ENCODE results near the gene SURF4. TPM values are rescaled to one million over a fixed set of nuclear protein-coding genes. Genes with fewer than 3 reads are reported as not detected.
"Not testable (repeated sequence)": the region's sequence is repeated elsewhere in the genome, so short reads cannot be mapped to it uniquely, and the experiment has no call there.

Gene SURF4
- polyA plus RNA-seq, 1 experiment = 296 TPM

- peak; percentile 48 for TF ChIP-seq CTCF (IDR thresholded peaks at IDR 0.05; ENCODE audit: low read depth, low read length)
- ChIA-PET POLR2A (interaction anchor here (0.8 kb wide), 1 partner anchor 18 kb away, joined by 3 read pairs; the partner anchor contains the start of genes MED22 and RPL7A), CTCF (interaction anchor here (0.8 to 2.0 kb wide), 6 partner anchors 12 to 182 kb away, joined by 3 to 12 read pairs (median 4); no protein-coding TSS in a partner anchor)
- H3K27me3 ChIP-seq (ENCODE audit: control insufficient read depth, insufficient read depth, low read length); DNase-seq (ENCODE audit: low read depth, low spot score); H3K9me3 ChIP-seq (ENCODE audit: control insufficient read depth, insufficient read depth, low read length); H3K27ac ChIP-seq (ENCODE audit: low read depth, low read length); H3K4me3 ChIP-seq (ENCODE audit: low read depth, low read length): not testable (repeated sequence)
Observed at GRCh38 chr9:133329306-133330156, 46.3 kb downstream of the SURF4 start.

GRCh38 chr9:133327834-133328484 lies 47.9 kb downstream of the SURF4 start:
- ChIA-PET POLR2A (no interaction called here), CTCF (no interaction called here)
- Histone ChIP-seq H3K27me3 (ENCODE audit: control insufficient read depth, insufficient read depth, low read length) (peaks cover 2% of the 10 kb centered on the region), H3K27ac (ENCODE audit: low read depth, low read length) (no peak overlapping the region), H3K4me3 (ENCODE audit: low read depth, low read length) (no peak overlapping the region), H3K9me3 (ENCODE audit: control insufficient read depth, insufficient read depth, low read length) (no peaks in the 10 kb centered on the region; the same call in 1 of the 2 replicates)
- TF ChIP-seq CTCF (IDR thresholded peaks at IDR 0.05; ENCODE audit: low read depth, low read length) = no peak
- no peak for DNase-seq (ENCODE audit: low read depth, low spot score)

- H3K27ac ChIP-seq (ENCODE audit: low read depth, low read length); CTCF ChIA-PET; H3K27me3 ChIP-seq (ENCODE audit: control insufficient read depth, insufficient read depth, low read length); DNase-seq (ENCODE audit: low read depth, low spot score); POLR2A ChIA-PET; H3K9me3 ChIP-seq (ENCODE audit: control insufficient read depth, insufficient read depth, low read length); H3K4me3 ChIP-seq (ENCODE audit: low read depth, low read length): not testable (repeated sequence)
Observed at GRCh38 chr9:133327021-133327420, 48.8 kb downstream of the SURF4 start.

GRCh38 chr9:133323991-133324703 lies 51.7 kb downstream of the SURF4 start:
- Histone ChIP-seq H3K9me3 (ENCODE audit: control insufficient read depth, insufficient read depth, low read length) (no peaks in the 10 kb centered on the region; the same call in 1 of the 2 replicates), H3K4me3 (ENCODE audit: low read depth, low read length) (no peak overlapping the region), H3K27ac (ENCODE audit: low read depth, low read length) (no peak overlapping the region), H3K27me3 (ENCODE audit: control insufficient read depth, insufficient read depth, low read length) (peaks cover 5% of the 10 kb centered on the region)
- TF ChIP-seq CTCF (IDR thresholded peaks at IDR 0.05; ENCODE audit: low read depth, low read length) = no peak
- no peak for DNase-seq (ENCODE audit: low read depth, low spot score)
- ChIA-PET CTCF (no interaction called here), POLR2A (no interaction called here)

GRCh38 chr9:133323211-133323610 lies 52.6 kb downstream of the SURF4 start:
- no peak overlapping the region for H3K27ac ChIP-seq (ENCODE audit: low read depth, low read length)
- H3K9me3 ChIP-seq (ENCODE audit: control insufficient read depth, insufficient read depth, low read length) = no peaks in the 10 kb centered on the region; the same call in 1 of the 2 replicates
- no peak for TF ChIP-seq CTCF (IDR thresholded peaks at IDR 0.05; ENCODE audit: low read depth, low read length)
- DNase-seq (ENCODE audit: low read depth, low spot score) = no peak
- CTCF ChIA-PET = no interaction called here
- POLR2A ChIA-PET = interaction anchor here (0.5 kb wide), 1 partner anchor 78 kb away, joined by 6 read pairs; no protein-coding TSS in a partner anchor
- no peak overlapping the region for H3K4me3 ChIP-seq (ENCODE audit: low read depth, low read length)
- peaks cover 7% of the 10 kb centered on the region for H3K27me3 ChIP-seq (ENCODE audit: control insufficient read depth, insufficient read depth, low read length)
